SK-N-SH treated with all-trans-retinoic acid at 6 μM for 48 hours (cell line): ENCODE results near the gene ZNF423.

Experiments used
- ESRRG ChIP-seq: fragments of 250-450 bp; sonication (Bioruptor Pico); IDR thresholded peaks from 2 replicates; pipeline ENCODE4 v1.6.1; 2021; ENCODE audit warnings: mild to moderate bottlenecking
- ISL1 ChIP-seq: fragments of 250-450 bp; sonication (Bioruptor Pico); IDR thresholded peaks from 2 replicates; pipeline ENCODE4 v2.1.2; 2022; ENCODE audit warnings: mild to moderate bottlenecking, moderate library complexity
- OSR1 ChIP-seq: fragments of 250-450 bp; sonication (Bioruptor Pico); IDR thresholded peaks from 2 replicates; pipeline ENCODE4 v1.8.0; 2022; ENCODE audit warnings: moderate library complexity, mild to moderate bottlenecking, inconsistent platforms
- ZC3H10 ChIP-seq: fragments of 250-450 bp; sonication (Bioruptor Pico); IDR thresholded peaks from 2 replicates; pipeline ENCODE4 v1.5.1; 2021; ENCODE audit warnings: mild to moderate bottlenecking, moderate library complexity
- ZFP30 ChIP-seq: fragments of 450-650 bp; formaldehyde crosslinking; IDR thresholded peaks from 2 replicates; pipeline ENCODE4 v1.5.0; 2022; ENCODE audit warnings: mild to moderate bottlenecking, moderate library complexity
- TF ChIP-seq, protein P1 (sequence below): fragments of 250-450 bp; sonication (Bioruptor Pico); IDR thresholded peaks from 2 replicates; pipeline ENCODE4 v1.8.0; 2020; ENCODE audit warnings: mild to moderate bottlenecking, moderate library complexity, borderline replicate concordance

DNA sequence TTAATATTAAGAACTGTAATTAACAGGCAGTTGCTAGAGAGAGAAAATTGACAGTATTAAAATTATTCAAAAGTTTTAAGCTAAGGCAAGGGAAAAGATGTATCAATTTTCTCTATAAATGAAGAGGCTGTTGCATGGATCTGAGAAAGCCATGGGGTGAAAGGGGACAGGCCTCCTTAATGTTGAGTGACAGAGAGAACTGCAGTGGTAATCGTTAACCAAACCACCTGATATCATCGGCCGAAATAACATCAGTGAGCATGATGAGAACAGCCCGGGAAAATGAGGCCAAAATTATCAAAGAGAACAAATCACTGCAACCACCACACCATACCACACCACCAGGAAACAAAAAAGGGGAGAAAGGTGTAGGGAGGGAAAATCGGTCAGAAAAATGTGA, 3.6 kb downstream of the ZNF423 start:
- TF ChIP-seq, protein P1, sequence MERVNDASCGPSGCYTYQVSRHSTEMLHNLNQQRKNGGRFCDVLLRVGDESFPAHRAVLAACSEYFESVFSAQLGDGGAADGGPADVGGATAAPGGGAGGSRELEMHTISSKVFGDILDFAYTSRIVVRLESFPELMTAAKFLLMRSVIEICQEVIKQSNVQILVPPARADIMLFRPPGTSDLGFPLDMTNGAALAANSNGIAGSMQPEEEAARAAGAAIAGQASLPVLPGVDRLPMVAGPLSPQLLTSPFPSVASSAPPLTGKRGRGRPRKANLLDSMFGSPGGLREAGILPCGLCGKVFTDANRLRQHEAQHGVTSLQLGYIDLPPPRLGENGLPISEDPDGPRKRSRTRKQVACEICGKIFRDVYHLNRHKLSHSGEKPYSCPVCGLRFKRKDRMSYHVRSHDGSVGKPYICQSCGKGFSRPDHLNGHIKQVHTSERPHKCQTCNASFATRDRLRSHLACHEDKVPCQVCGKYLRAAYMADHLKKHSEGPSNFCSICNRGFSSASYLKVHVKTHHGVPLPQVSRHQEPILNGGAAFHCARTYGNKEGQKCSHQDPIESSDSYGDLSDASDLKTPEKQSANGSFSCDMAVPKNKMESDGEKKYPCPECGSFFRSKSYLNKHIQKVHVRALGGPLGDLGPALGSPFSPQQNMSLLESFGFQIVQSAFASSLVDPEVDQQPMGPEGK (CRISPR knock-in tag) = no peak
- TF ChIP-seq ISL1 (CRISPR knock-in tag) (no peak), OSR1 (CRISPR knock-in tag) (no peak), ESRRG (CRISPR knock-in tag) (no peak), ZC3H10 (CRISPR knock-in tag) (no peak), ZFP30 (no peak)
